Spleen (tissue), 11 donors: ENCODE data around the gene TAF1B. TPM values are rescaled to one million over a fixed set of nuclear protein-coding genes. Genes with fewer than 3 reads are reported as not detected.

Experiments used
- DNase-seq: peaks from one replicate; pipeline ENCODE4 v3.0.0-alpha.2; 2020
- H3K27ac ChIP-seq, 8 donors: fragments of 200-600 bp; sonication (generic) in 7 of 8; 1 replicate in 4 of 8; 2 replicates in 4 of 8; pipeline versions ENCODE4 v1.5.0 to v1.8.0; 2016 to 2021; ENCODE audit warnings: inconsistent platforms in 4 of 8, mild to moderate bottlenecking in 4 of 8, moderate library complexity in 1 of 8
- H3K27me3 ChIP-seq, 7 donors: fragments of 200-600 bp; sonication (generic) in 6 of 7; replicated peaks in 1 of 7; 1 replicate in 4 of 7; 2 replicates in 3 of 7; pipeline versions ENCODE4 v1.5.0 to v1.8.0; 2016 to 2021; ENCODE audit warnings: inconsistent platforms in 3 of 7, mild to moderate bottlenecking in 1 of 7
- H3K36me3 ChIP-seq, 6 donors: fragments of 200-600 bp; sonication (generic) in 5 of 6; 1 replicate in 4 of 6; 2 replicates in 2 of 6; pipeline versions ENCODE4 v1.5.0 to v1.8.0; 2016 to 2021; ENCODE audit warnings: inconsistent platforms in 2 of 6
- H3K4me1 ChIP-seq, 6 donors: fragments of 200-600 bp; sonication (generic) in 5 of 6; 1 replicate in 3 of 6; 2 replicates in 3 of 6; pipeline versions ENCODE4 v1.5.0 to v1.8.0; 2016 to 2021; ENCODE audit warnings: inconsistent platforms in 3 of 6
- H3K4me3 ChIP-seq, 8 donors: fragments of 200-600 bp; sonication (generic) in 7 of 8; 1 replicate in 4 of 8; 2 replicates in 4 of 8; pipeline versions ENCODE4 v1.5.0 to v1.8.0; 2016 to 2021; ENCODE audit warnings: inconsistent platforms in 4 of 8, mild to moderate bottlenecking in 4 of 8, moderate library complexity in 2 of 8
- H3K9me3 ChIP-seq, 8 donors: fragments of 200-600 bp; sonication (generic) in 7 of 8; 1 replicate in 4 of 8; 2 replicates in 4 of 8; pipeline versions ENCODE4 v1.5.0 to v1.8.0; 2016 to 2021; ENCODE audit warnings: inconsistent platforms in 4 of 8
- CTCF ChIP-seq, 11 experiments: fragments of 200-600 bp in 7 of 11; fragments of 450-650 bp in 4 of 11; sonication (generic) in 4 of 11; IDR thresholded peaks in 8 of 11; conservative IDR thresholded peaks in 3 of 11; 1 replicate in 7 of 11; 2 replicates in 4 of 11; pipeline versions ENCODE4 v1.4.0 to v1.8.0; 2016 to 2021; ENCODE audit warnings: antibody characterized with exemption in 11 of 11, inconsistent platforms in 4 of 11, mild to moderate bottlenecking in 1 of 11
- POLR2A ChIP-seq, 3 donors: fragments of 450-650 bp; IDR thresholded peaks; one replicate each; pipeline ENCODE4 v1.5.1; 2017; ENCODE audit warnings: antibody characterized with exemption in 3 of 3, mild to moderate bottlenecking in 1 of 3
- POLR2AphosphoS5 ChIP-seq, 3 donors: sonication (generic); formaldehyde crosslinking; IDR thresholded peaks; one replicate each; pipeline ENCODE4 v1.5.1; 2017; ENCODE audit warnings: antibody characterized with exemption in 3 of 3
- WGBS, 5 donors: extraction: QIAGEN DNeasy Blood & Tissue Kit in 3 of 5; methylation state at CpG; one replicate each; pipeline versions ENCODE4 v1.1.5 to v1.1.7; 2013 to 2018; 5-methylcytosine and 5-hydroxymethylcytosine counted together
- intact Hi-C: fragments of 100-400 bp; cut with DNase I; formaldehyde crosslinking; loops from one replicate; pipeline ENCODE4 v1.15.0; 2023; ENCODE audit warnings: low total_unique reads
- polyA plus RNA-seq, 3 donors: library from polyadenylated mRNA; stranded (reverse); fragments of 200-250 nt; gene quantifications; one replicate each; pipeline ENCODE4 v1.2.1, GENCODE V29; 2013
- total RNA-seq, 7 donors: library from RNA; depleted of rRNA in 3 of 7; stranded (reverse); fragments of >200 nt in 3 of 7; fragmentation: NEBNext Ultra II Directional in 4 of 7; extraction: Animal tissue kit (Norgen Biotek cat#: 25700) in 4 of 7; gene quantifications; one replicate each; pipeline versions ENCODE4 v1.1.0 to v1.2.1, GENCODE V29; 2016 to 2021
- donor health status: healthy with polysubstance abuse.
- donor health status: DM: no; HTN: no; CAD: no; lungs with moderate emphysema.
- donor health status: DM: no; HTN: no; CAD: no.
- donor health status: Bipolar disorder and iron deficiency.
- donor health status: healthy.
- donor health status: DM: no; HTN: no; CAD: no.
- donor health status: DM: yes; HTN: yes; CAD: no.

The TAF1B gene
- total and polyA plus RNA-seq, 10 donors, result 3.8 to 26.5 (median 16.7) TPM

GRCh38 chr2:9970200-9971044 lies 127.1 kb downstream of the TAF1B start:
- H3K9me3 ChIP-seq, result no peaks in the 10 kb centered on the region
- no peak overlapping the region for H3K4me3 ChIP-seq
- H3K36me3 ChIP-seq, result no peaks in the 10 kb centered on the region
- DNase-seq, result no peak
- 83 to 93% (median 87%) methylated on average over 12 of the region's 12 CpGs for WGBS, 5 donors
- intact Hi-C loops, result no loop called here
- H3K27ac ChIP-seq, result no peak overlapping the region
- TF ChIP-seq POLR2AphosphoS5 (IDR thresholded peaks at IDR 0.05), result no peak
- TF ChIP-seq CTCF (IDR thresholded peaks at IDR 0.05 in 8 of 11, conservative IDR thresholded peaks at IDR 0.05 in 3 of 11), result no peak
- TF ChIP-seq POLR2A (IDR thresholded peaks at IDR 0.05), result no peak
- peaks cover 0 to 12% (median 5%) of the 10 kb centered on the region in 6 donors for H3K4me1 ChIP-seq
- H3K27me3 ChIP-seq, result no peaks in the 10 kb centered on the region

GRCh38 chr2:9971105-9971818 lies 128.0 kb downstream of the TAF1B start:
- intact Hi-C loops, result no loop called here
- no peak for DNase-seq
- WGBS, 5 donors, result 86 to 94% (median 89%) methylated on average over 9 of the region's 9 CpGs
- Histone ChIP-seq H3K27me3 (no peaks in the 10 kb centered on the region), H3K36me3 (no peaks in the 10 kb centered on the region), H3K4me1 (peaks cover 0 to 10% (median 4%) of the 10 kb centered on the region in 6 donors), H3K9me3 (no peaks in the 10 kb centered on the region), H3K27ac (no peak overlapping the region), H3K4me3 (no peak overlapping the region)
- no peak for TF ChIP-seq CTCF (IDR thresholded peaks at IDR 0.05 in 8 of 11, conservative IDR thresholded peaks at IDR 0.05 in 3 of 11)
- no peak for TF ChIP-seq POLR2A (IDR thresholded peaks at IDR 0.05)
- no peak for TF ChIP-seq POLR2AphosphoS5 (IDR thresholded peaks at IDR 0.05)

GRCh38 chr2:9971890-9972289 lies 128.6 kb downstream of the TAF1B start:
- H3K27ac ChIP-seq, result no peak overlapping the region
- intact Hi-C loops, result no loop called here
- no peaks in the 10 kb centered on the region for H3K27me3 ChIP-seq
- H3K4me1 ChIP-seq, result peaks cover 0 to 10% (median 4%) of the 10 kb centered on the region in 6 donors
- no peak overlapping the region for H3K4me3 ChIP-seq
- DNase-seq, result no peak
- no peaks in the 10 kb centered on the region for H3K9me3 ChIP-seq
- WGBS, 5 donors, result 93 to 98% (median 95%) methylated on average over 6 of the region's 6 CpGs
- TF ChIP-seq CTCF (IDR thresholded peaks at IDR 0.05 in 8 of 11, conservative IDR thresholded peaks at IDR 0.05 in 3 of 11), result no peak
- no peak for TF ChIP-seq POLR2AphosphoS5 (IDR thresholded peaks at IDR 0.05)
- no peak for TF ChIP-seq POLR2A (IDR thresholded peaks at IDR 0.05)
- H3K36me3 ChIP-seq, result no peaks in the 10 kb centered on the region
